A673 (cell line): ENCODE results near the gene CLCNKB.
"Not testable (repeated sequence)": the region's sequence is repeated elsewhere in the genome, so short reads cannot be mapped to it uniquely, and the experiment has no call there.

Source experiments
- EZH2 ChIP-seq: fragments of 200-600 bp; sonication (generic); IDR thresholded peaks from 2 replicates; pipeline ENCODE4 v1.6.1; 2017; ENCODE audit warnings: borderline replicate concordance, low read depth, mild to moderate bottlenecking, mixed read lengths, antibody characterized with exemption, low read length; ENCODE audit not compliant: poor library complexity, severe bottlenecking
- TF ChIP-seq, protein P1 (sequence below): fragments of 300-800, 200-600 bp; sonication (generic); conservative IDR thresholded peaks from 2 replicates; pipeline ENCODE4 v1.5.1; 2017; ENCODE audit warnings: low read depth, mild to moderate bottlenecking, antibody characterized with exemption, low read length, moderate library complexity, mixed read lengths

DNA sequence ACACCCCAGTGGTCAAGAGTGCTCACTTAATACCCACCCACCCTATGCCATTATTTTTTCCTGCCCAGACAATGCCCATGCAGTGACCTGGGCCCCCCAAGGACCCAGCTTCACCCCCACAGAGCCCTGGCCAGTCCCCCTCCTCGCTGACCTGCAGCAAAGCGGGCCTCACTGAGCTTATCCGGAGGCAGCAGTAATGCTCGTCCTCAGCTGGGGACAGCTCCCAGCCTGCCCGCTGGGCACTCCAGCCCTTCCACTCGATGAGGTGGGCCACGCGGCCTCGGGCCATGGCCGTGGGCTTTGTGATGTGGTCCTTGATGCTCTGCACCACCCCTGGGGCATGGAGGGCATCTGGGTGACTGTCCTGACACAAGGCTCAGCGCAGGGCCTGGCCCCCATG lies 7.1 kb upstream of the CLCNKB start:
- TF ChIP-seq, protein P1, sequence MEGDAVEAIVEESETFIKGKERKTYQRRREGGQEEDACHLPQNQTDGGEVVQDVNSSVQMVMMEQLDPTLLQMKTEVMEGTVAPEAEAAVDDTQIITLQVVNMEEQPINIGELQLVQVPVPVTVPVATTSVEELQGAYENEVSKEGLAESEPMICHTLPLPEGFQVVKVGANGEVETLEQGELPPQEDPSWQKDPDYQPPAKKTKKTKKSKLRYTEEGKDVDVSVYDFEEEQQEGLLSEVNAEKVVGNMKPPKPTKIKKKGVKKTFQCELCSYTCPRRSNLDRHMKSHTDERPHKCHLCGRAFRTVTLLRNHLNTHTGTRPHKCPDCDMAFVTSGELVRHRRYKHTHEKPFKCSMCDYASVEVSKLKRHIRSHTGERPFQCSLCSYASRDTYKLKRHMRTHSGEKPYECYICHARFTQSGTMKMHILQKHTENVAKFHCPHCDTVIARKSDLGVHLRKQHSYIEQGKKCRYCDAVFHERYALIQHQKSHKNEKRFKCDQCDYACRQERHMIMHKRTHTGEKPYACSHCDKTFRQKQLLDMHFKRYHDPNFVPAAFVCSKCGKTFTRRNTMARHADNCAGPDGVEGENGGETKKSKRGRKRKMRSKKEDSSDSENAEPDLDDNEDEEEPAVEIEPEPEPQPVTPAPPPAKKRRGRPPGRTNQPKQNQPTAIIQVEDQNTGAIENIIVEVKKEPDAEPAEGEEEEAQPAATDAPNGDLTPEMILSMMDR = not testable (repeated sequence)
- not testable (repeated sequence) for TF ChIP-seq EZH2
